ENCODE measurements around the gene MUC16.

MUC16 gene

GRCh38 chr19:9037400-9038062, 27.3 kb upstream of the MUC16 start:
- DNase-seq = no peak
- peaks cover 7% of the 10 kb centered on the region for H3K27me3 Mint-ChIP-seq
- no peaks in the 10 kb centered on the region for H3K36me3 Mint-ChIP-seq (ENCODE audit: low read depth)
- no peaks in the 10 kb centered on the region for H3K9me3 Mint-ChIP-seq
- H3K27ac Mint-ChIP-seq = no peak overlapping the region
- no peak for ATAC-seq
- H3K4me1 Mint-ChIP-seq = no peaks in the 10 kb centered on the region
- no peak overlapping the region for H3K4me3 Mint-ChIP-seq

DNA sequence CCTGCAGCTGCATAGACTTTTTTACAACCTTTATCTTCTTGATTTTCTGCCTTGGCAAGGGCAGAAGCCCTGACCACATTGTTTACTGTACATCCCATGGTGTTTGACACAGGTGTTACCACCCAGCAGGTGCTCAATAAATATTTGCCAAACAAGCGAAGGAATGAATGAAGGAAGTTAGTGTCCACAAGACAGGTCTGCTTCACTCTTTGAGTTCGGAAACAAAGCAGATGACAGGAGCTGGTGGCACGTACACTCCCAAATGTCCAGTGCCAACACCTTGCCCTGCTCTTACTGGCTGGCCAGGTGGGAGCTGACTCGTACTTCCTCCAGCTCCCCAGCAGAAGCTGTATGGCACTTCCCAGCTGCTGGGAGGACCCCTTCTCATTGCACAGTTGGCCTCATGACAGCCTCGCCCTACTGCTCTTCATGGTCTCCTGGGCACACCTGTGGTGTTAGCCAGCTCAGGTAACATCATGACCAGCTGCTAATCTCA, 22.0 kb upstream of the MUC16 start:
- H3K27me3 Mint-ChIP-seq = peaks cover 2% of the 10 kb centered on the region
- DNase-seq = no peak
- H3K9me3 Mint-ChIP-seq = no peaks in the 10 kb centered on the region
- H3K36me3 Mint-ChIP-seq (ENCODE audit: low read depth) = no peaks in the 10 kb centered on the region
- no peak overlapping the region for H3K27ac Mint-ChIP-seq
- no peak for ATAC-seq
- H3K4me1 Mint-ChIP-seq = no peaks in the 10 kb centered on the region
- no peak overlapping the region for H3K4me3 Mint-ChIP-seq

DNA sequence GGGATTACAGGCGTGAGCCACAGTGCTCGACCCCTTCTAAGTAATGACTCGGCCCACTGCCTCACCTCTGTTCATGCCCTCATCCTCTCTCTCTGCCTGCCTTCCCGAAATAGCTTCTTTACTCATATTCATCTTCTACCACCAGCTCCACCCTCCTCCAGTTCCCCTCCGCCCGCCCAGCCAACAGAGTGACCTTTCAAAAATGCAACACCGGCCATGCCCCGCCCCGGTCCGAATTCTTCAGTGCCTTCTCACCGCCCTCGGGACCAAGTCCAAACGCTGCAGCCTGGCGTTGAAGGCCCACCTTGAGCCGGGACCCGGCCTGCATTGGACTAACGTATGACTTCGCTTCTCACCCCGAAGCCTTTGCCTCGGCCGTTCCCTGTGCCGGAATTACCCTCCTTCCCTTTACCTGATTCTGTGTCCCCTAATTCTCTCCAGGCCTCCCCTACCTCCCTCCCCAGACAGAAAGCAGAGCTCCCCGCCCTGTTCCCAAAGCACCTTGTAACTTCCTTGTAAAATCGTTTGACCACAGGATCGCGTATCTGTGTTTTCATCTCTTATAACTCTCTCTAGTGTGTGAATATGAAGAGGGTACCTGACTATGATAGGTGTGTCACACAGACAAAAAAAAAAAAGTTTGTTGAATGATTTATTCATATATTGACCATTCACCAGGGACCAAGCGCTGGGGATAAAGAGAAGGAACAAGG, 8.1 kb upstream of the MUC16 start:
- no peak for ATAC-seq
- Mint-ChIP-seq H3K4me3 (no peak overlapping the region), H3K27me3 (peaks cover 12% of the 10 kb centered on the region), H3K4me1 (no peaks in the 10 kb centered on the region), H3K9me3 (peaks cover 5% of the 10 kb centered on the region), H3K36me3 (ENCODE audit: low read depth) (no peaks in the 10 kb centered on the region), H3K27ac (no peak overlapping the region)
- DNase-seq = no peak

DNA sequence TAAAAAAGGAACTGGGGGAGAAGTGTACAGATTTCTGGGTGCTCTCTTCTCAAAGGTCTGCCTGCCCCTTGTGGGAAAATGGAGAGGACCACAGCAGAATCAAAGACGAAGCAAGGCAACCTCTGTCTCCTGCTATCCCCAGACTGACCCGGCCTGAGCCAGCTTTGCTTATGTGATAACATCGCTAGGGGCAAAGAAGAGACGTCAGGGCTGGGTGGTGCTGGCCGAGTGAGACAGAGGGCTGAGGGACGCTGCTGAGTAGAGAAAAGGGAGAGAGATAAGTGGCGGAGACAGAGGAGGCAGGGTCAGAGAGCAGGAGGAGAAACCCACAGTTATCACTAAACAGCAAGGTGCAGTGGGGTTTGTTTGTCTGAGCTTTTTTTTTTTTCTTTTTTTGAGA, 4.6 kb upstream of the MUC16 start:
- Mint-ChIP-seq H3K27me3 (peaks cover 14% of the 10 kb centered on the region), H3K4me3 (no peak overlapping the region)

DNA sequence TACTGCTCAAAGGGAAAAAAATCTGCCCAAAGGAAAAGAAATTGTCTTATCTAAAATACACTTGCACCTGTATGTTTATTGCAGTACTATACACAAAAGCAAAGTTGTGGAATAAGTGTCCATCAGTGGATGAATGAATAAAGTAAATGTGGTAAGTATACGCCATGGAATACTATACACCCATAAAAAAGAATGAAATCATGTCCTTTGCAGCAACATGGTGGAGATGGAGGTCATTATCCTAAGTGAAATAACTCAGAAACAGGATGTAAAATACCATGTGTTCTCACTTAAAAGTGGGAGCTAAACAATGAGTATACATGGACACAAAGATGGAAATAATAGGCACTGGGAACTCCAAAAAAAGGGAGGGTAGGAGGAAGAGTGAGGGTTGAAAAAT, 3.8 kb upstream of the MUC16 start:
- ATAC-seq = no peak
- Mint-ChIP-seq H3K4me1 (no peaks in the 10 kb centered on the region), H3K27ac (no peak overlapping the region), H3K36me3 (ENCODE audit: low read depth) (no peaks in the 10 kb centered on the region), H3K4me3 (no peak overlapping the region), H3K27me3 (peaks cover 16% of the 10 kb centered on the region), H3K9me3 (peaks cover 5% of the 10 kb centered on the region)
- no peak for DNase-seq

More for the DNA sequence above, 4.6 kb upstream of the MUC16 start:
- H3K4me1 Mint-ChIP-seq = no peaks in the 10 kb centered on the region
- DNase-seq (no peak), ATAC-seq (no peak)
- H3K9me3 Mint-ChIP-seq = peaks cover 5% of the 10 kb centered on the region
- no peak overlapping the region for H3K27ac Mint-ChIP-seq
- H3K36me3 Mint-ChIP-seq (ENCODE audit: low read depth) = no peaks in the 10 kb centered on the region

- DNase-seq (no peak), ATAC-seq (no peak)
- Mint-ChIP-seq H3K36me3 (ENCODE audit: low read depth) (no peaks in the 10 kb centered on the region), H3K4me1 (no peaks in the 10 kb centered on the region), H3K9me3 (peaks cover 5% of the 10 kb centered on the region), H3K27me3 (peaks cover 16% of the 10 kb centered on the region), H3K4me3 (no peak overlapping the region), H3K27ac (no peak overlapping the region)
Observed at GRCh38 chr19:9011875-9012274, 1.7 kb upstream of the MUC16 start.

DNA sequence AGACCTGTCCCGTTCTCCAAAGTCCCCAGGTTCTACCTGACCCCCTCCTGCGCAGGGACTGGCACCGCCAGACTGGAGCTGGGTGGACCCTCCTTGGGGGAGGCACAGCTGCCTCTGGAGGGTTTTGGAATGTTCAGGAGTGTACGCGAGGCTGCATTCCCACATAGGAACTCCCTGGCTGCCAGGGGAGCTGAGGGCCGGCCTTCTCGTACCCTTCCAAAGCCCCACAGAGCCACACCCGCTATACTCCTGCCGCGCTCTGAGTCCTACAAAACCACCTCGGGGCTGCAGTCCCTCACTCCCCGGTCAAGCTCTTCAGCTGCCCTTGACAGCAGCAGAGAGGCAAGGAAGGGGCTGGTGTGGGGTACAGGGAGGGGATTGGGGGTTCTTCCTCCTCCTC, 484 bp upstream of the MUC16 start:
- Mint-ChIP-seq H3K27ac (no peak overlapping the region), H3K9me3 (peaks cover 5% of the 10 kb centered on the region), H3K4me1 (no peaks in the 10 kb centered on the region), H3K4me3 (no peak overlapping the region), H3K27me3 (peaks cover 16% of the 10 kb centered on the region), H3K36me3 (ENCODE audit: low read depth) (no peaks in the 10 kb centered on the region)
- ATAC-seq (no peak), DNase-seq (no peak)

DNA sequence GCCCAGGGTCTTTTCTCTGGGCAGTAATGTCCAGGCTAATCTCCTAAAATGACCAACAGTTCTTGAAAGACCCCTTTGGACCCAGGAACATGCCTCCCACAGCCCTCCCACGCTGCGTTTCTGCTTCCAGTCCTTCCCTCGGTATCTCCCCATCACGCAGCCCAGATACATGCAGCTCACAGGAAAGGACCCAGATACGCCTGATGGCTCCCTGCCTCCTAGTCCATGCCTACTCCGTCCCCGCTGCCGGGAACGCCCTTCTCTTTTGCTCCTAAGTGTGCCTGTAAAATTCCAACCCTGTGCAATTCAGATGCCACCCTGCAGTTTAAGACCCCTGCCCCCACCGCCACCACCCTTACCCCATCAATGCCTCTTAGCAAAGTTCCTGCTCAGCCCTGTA, 778 bp downstream of the MUC16 start:
- Mint-ChIP-seq H3K4me3 (no peak overlapping the region), H3K4me1 (no peaks in the 10 kb centered on the region), H3K27me3 (peaks cover 15% of the 10 kb centered on the region), H3K36me3 (ENCODE audit: low read depth) (no peaks in the 10 kb centered on the region), H3K9me3 (peaks cover 7% of the 10 kb centered on the region), H3K27ac (no peak overlapping the region)
- ATAC-seq (no peak), DNase-seq (no peak)

DNA sequence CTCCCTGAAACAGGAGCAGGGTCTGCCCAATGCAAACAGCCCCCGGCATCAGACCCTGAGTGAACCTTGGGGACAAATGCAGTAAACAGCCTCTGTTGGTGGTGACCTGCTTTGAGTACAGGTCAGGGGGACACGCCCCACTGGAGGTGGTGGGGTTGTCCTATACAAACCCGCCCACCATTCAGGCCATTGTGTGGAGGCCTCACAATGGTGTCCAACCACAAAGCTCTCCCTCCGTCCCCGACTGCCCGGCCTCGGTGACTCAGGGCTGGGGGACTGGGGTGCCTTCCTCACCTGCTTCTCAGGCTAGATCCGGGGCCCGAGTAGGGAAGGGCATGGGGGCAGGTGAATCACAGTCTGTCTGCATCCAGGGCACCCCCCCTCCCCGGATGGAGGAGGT, 1.5 kb downstream of the MUC16 start:
- DNase-seq (no peak), ATAC-seq (no peak)
- H3K4me1 Mint-ChIP-seq = no peaks in the 10 kb centered on the region
- no peak overlapping the region for H3K27ac Mint-ChIP-seq
- H3K9me3 Mint-ChIP-seq = peaks cover 5% of the 10 kb centered on the region
- H3K27me3 Mint-ChIP-seq = peaks cover 13% of the 10 kb centered on the region
- no peak overlapping the region for H3K4me3 Mint-ChIP-seq
- H3K36me3 Mint-ChIP-seq (ENCODE audit: low read depth) = no peaks in the 10 kb centered on the region

DNA sequence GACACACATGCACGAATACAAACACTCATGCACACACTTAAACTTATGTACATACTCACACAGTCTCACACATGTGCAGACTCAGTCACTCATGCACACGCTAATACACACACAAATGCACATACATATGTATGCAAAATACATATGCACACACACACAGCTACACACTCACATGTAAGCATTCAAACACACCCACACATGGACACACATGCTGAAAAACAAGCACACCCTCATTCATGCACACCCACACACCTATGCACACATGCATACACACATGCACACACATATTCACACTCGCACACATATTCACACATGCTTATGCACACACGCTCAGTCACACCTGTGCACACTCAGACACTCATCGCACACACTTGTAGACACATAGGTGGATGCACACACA, 9.3 kb downstream of the MUC16 start:
- Mint-ChIP-seq H3K9me3 (peaks cover 9% of the 10 kb centered on the region), H3K4me3 (no peak overlapping the region), H3K4me1 (no peaks in the 10 kb centered on the region), H3K36me3 (ENCODE audit: low read depth) (no peaks in the 10 kb centered on the region), H3K27me3 (peaks cover 11% of the 10 kb centered on the region), H3K27ac (no peak overlapping the region)
- DNase-seq (no peak), ATAC-seq (no peak)

DNA sequence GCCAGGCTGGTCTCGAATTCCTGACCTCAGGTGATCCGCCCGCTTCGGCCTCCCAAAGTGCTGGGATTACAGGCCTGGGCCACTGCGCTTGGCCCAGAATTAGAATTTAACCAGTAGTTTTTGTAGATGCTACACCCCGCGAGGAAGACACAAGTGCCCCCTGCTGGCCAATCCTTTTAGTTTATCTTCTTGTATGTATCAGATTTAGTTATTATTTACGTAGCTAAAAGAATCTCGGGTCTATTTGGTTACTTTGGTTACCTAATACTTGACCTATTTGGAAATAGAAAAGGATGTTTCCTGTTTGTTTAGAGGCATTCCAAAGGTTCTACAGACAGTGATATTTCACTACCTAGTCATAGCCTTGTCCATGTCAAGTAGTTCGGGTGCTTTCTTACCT, 22.0 kb downstream of the MUC16 start:
- Mint-ChIP-seq H3K9me3 (no peaks in the 10 kb centered on the region), H3K36me3 (ENCODE audit: low read depth) (no peaks in the 10 kb centered on the region), H3K27me3 (no peaks in the 10 kb centered on the region), H3K27ac (no peak overlapping the region), H3K4me3 (no peak overlapping the region), H3K4me1 (no peaks in the 10 kb centered on the region)
- peak; percentile 11 for DNase-seq
- ATAC-seq = no peak

GRCh38 chr19:8986296-8986695, 23.9 kb downstream of the MUC16 start:
- no peak for ATAC-seq
- DNase-seq = no peak
- Mint-ChIP-seq H3K9me3 (peaks cover under 1% of the 10 kb centered on the region), H3K36me3 (ENCODE audit: low read depth) (no peaks in the 10 kb centered on the region), H3K4me3 (no peak overlapping the region), H3K27me3 (no peaks in the 10 kb centered on the region), H3K27ac (no peak overlapping the region), H3K4me1 (no peaks in the 10 kb centered on the region)

- peaks cover 8% of the 10 kb centered on the region for H3K9me3 Mint-ChIP-seq
- H3K4me3 Mint-ChIP-seq = no peak overlapping the region
- H3K27ac Mint-ChIP-seq = no peak overlapping the region
- no peaks in the 10 kb centered on the region for H3K36me3 Mint-ChIP-seq (ENCODE audit: low read depth)
- DNase-seq = no peak
- H3K4me1 Mint-ChIP-seq = no peaks in the 10 kb centered on the region
- no peak for ATAC-seq
- peaks cover 10% of the 10 kb centered on the region for H3K27me3 Mint-ChIP-seq
Observed at GRCh38 chr19:8973501-8974091, 36.6 kb downstream of the MUC16 start.

DNA sequence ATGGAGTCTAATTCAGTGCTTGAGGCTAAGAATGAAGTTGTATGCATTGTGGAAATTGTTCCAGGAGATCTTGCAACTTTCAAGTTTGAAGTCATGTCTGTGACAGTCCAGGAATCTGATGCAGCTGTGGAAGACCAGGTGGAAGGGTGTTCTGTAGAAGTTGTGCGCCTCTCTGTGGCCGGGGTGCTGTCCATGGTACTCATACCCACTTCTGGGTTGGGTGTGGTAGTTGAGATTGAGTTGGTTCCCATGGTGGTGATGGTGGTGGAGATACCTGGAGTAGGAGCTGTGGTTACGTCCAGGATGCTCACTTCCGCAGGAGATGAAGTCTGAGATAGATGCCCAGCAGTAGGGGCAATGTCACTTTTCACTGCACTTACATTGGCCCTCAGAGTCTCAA, 44.3 kb downstream of the MUC16 start:
- DNase-seq = peak; percentile 2
- no peak for ATAC-seq

More for the DNA sequence above, 44.3 kb downstream of the MUC16 start:
- Mint-ChIP-seq H3K4me3 (no peak overlapping the region), H3K27ac (no peak overlapping the region), H3K9me3 (peaks cover 8% of the 10 kb centered on the region), H3K4me1 (no peaks in the 10 kb centered on the region), H3K27me3 (peaks cover 11% of the 10 kb centered on the region), H3K36me3 (ENCODE audit: low read depth) (no peaks in the 10 kb centered on the region)

Measured in activated naive CD8-positive, alpha-beta T cell treated with anti-CD3 and anti-CD28 coated beads, Interleukin-2, amount 50 U/mL, for 24 hours (primary cell).